NOMO-1 treated with dmso at 0.1 percent for 144 hours (cell line): ENCODE measurements around the gene TRIM63.

Experiments
- DNase-seq: peaks from one replicate; lab custom pipeline; 2025; ENCODE audit not compliant: unreplicated experiment; lab: John Stamatoyannopoulos, UW

The TRIM63 gene

DNA sequence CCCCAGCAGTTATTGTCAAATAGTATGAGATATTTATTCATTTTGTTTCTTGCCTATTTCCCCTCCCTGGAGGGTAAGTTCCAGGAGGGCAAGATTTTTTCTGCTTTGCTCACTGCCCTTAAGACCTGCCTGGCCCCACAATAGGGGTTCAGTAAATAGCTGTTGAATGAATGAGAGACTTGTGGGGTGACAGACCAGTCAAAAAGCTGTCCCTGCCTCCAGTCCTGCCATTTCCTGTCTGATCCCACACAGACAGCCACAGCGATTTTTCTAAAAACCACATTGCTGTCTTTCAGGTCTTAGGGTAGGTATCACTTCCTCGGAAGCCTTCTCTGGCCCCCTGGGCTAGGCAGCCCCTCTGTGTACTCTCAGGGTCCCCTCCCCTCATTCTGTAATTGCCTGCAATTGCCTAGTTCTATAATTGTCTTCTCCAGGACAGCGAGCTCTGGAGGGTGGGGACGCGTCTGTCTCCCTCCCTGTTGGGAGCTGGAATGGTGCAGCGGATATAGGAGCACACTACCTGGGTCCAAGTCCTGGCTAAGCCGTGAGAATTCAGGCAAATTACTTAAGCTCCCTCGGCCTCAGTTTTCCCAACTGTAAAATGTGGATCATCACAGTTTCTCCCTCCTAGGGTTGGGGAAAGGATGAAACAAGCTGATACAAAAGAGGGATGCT lies 47.7 kb downstream of the TRIM63 start:
- peak; percentile 32 for DNase-seq

DNA sequence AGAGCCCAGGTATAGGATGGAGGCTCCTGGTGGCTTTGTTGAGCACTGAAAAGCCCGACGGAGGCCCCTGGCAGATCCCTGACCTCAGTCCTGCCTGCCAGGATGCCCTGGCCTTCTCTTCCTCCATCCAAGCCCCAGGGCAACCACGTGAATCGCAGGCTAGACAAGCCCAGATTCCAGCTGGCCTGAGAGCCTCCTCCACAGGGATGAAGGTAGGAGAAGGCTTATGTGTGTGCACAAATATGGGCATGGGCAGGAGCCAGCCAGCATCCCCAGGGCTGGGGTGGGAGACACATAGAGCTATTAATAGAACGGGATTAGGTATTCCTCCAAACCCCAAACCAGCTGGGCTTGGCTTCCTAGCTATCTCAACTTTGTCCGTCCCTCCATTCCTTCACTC lies 49.8 kb downstream of the TRIM63 start:
- no peak for DNase-seq

GRCh38 chr1:26016953-26017545 lies 50.4 kb downstream of the TRIM63 start:
- no peak for DNase-seq

DNA sequence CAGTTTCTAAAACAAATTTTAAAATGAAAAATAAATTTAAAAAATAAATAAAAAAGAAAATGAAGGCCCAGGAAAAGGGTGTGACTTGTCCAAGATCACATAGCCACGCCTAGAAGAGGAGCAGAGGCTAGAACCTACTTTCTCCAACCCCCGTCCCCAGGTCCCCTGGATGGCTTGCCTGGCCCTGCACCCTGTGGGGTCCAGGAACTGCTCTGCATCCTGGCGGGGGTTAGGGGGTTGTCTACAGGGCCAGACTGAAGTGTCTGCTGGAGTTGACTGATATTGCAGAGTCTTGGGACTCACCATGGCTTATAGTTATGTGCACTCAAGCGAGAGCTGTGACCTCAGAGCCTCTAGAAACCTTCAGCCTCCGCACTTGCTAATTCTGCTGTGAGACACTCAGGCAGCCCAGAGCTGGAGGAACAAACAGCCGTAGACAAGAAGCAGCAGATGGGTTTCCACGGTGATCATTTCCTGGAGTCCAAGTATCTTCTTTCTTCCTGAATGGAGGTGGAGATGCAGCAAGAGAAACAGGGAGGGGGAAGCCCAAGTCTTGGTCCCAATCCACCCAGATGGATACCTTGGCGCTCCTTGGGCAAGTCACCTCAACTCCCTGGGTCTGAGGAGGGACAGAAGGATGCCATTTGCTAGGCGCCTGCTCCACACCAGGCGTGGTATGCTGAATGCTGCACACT lies 51.0 kb downstream of the TRIM63 start:
- no peak for DNase-seq

GRCh38 chr1:26015358-26015757 lies 52.1 kb downstream of the TRIM63 start:
- peak; percentile 39 for DNase-seq

- DNase-seq, result no peak
Observed at GRCh38 chr1:26014179-26014578, 53.3 kb downstream of the TRIM63 start.

DNA sequence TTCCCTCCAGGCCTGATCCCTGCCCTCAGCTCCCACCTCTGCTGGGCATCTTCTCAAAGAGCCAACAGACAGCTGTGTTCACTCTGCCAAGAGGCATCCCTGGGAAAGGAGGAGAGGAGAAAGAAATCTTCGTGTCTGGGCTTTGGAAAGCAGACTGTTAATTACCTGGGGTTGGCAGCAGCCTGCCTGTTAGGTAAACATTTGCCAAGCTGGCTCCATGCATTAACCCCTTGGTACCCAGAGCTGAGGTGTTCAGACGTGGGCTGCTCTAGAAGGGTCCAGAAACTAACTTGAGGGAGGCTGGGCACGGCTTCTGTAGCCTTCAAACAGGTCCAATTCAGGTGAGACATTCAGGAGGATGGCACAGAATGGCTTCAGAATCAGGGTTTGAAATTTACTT lies 54.6 kb downstream of the TRIM63 start:
- no peak for DNase-seq

- DNase-seq, result no peak
Observed at GRCh38 chr1:26010825-26011224, 56.6 kb downstream of the TRIM63 start.

DNA sequence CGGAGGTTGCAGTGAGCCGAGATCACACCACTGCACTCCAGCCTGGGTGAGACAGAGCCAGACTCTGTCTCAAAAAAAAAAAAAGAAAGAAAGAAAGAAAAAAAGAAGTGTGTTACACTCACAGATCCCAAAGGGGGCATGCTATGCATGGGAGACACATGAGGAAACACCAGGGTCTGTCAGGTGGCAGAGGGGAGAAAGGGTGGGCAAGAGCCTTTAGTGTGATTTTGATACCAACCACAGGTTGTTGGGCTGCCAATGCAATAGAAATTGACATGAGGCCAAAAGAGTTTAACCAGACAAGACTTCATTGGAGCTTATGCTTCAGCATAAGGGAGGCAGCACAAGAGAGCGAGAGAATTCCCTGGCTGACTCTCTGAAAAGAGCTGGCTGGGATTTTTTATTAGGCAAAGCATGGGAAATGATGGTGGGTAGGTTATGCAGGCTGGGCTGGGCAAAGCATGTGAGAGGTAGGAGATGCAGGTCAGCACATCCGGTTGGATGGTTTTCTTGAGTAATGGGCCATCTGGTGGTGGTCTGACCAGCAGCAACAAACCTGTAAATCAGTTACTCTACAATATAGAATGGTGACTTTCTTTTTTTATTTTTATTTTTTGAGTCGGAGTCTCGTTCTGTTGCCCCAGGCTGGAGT lies 57.5 kb downstream of the TRIM63 start:
- no peak for DNase-seq

GRCh38 chr1:26006710-26007109 lies 60.7 kb downstream of the TRIM63 start:
- DNase-seq, result no peak

GRCh38 chr1:26005434-26006105 lies 61.9 kb downstream of the TRIM63 start:
- DNase-seq, result no peak

DNA sequence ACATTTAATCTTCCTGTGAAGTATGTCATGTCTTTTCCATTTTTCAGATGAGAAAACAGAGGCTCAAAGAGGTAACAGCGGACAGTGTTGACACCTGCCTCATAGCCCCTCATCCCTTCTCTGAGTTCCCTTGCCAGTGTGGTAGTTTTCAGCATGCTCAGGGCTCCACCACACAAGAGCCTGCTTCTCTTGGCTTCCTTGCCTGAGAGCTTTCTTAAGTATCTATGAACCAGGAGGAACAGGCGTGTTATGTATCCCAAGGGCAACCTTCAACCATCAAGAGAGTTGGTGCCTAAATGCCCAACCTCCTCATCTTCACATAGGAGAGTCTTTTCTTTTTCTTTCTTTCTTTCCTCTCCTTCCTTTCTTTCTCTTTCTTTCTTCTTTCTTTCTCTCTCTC lies 63.7 kb downstream of the TRIM63 start:
- DNase-seq, result no peak

- DNase-seq, result no peak
Observed at GRCh38 chr1:26003262-26003661, 64.2 kb downstream of the TRIM63 start.
